Measurements from ENCODE around the gene TNFAIP8. TPM values are rescaled to one million over a fixed set of nuclear protein-coding genes. Genes with fewer than 3 reads are reported as not detected.
A peak's percentile ranks its signal among the peaks of the same experiment; 100 is the strongest.

TNFAIP8 gene
- total RNA-seq, 6 experiments from 2014 or later, result 8.0 to 13.9 (median 10.5) TPM

GRCh38 chr5:119378075-119378700, 22.4 kb downstream of the TNFAIP8 start:
- Mint-ChIP-seq H3K9me3 (no peaks in the 10 kb centered on the region), H3K4me1 (ENCODE audit: low read depth) (peaks cover 24% of the 10 kb centered on the region), H3K36me3 (ENCODE audit: low read depth) (0 out of 2 replicates have a peak, but pooled peaks cover 1% of the 10 kb centered on the region), H3K27ac (0 out of 2 replicates have a peak overlapping the region, but pooled peaks have one; percentile 11), H3K4me3 (no peak overlapping the region), H3K27me3 (ENCODE audit: insufficient read depth) (peaks cover 2% of the 10 kb centered on the region; the same call in 1 of the 2 replicates)
- TF ChIP-seq, protein P1, sequence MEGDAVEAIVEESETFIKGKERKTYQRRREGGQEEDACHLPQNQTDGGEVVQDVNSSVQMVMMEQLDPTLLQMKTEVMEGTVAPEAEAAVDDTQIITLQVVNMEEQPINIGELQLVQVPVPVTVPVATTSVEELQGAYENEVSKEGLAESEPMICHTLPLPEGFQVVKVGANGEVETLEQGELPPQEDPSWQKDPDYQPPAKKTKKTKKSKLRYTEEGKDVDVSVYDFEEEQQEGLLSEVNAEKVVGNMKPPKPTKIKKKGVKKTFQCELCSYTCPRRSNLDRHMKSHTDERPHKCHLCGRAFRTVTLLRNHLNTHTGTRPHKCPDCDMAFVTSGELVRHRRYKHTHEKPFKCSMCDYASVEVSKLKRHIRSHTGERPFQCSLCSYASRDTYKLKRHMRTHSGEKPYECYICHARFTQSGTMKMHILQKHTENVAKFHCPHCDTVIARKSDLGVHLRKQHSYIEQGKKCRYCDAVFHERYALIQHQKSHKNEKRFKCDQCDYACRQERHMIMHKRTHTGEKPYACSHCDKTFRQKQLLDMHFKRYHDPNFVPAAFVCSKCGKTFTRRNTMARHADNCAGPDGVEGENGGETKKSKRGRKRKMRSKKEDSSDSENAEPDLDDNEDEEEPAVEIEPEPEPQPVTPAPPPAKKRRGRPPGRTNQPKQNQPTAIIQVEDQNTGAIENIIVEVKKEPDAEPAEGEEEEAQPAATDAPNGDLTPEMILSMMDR (IDR thresholded peaks at IDR 0.05), result no peak
- DNase-seq, result no peak

- Mint-ChIP-seq H3K27ac (no peak overlapping the region), H3K4me1 (ENCODE audit: low read depth) (peaks cover 24% of the 10 kb centered on the region), H3K4me3 (no peak overlapping the region), H3K36me3 (ENCODE audit: low read depth) (no peaks in the 10 kb centered on the region), H3K27me3 (ENCODE audit: insufficient read depth) (peaks cover 2% of the 10 kb centered on the region; the same call in 1 of the 2 replicates), H3K9me3 (no peaks in the 10 kb centered on the region)
- TF ChIP-seq, protein P1 (IDR thresholded peaks at IDR 0.05), result no peak
- no peak for DNase-seq
Observed at GRCh38 chr5:119379096-119379495, 23.3 kb downstream of the TNFAIP8 start.

DNA sequence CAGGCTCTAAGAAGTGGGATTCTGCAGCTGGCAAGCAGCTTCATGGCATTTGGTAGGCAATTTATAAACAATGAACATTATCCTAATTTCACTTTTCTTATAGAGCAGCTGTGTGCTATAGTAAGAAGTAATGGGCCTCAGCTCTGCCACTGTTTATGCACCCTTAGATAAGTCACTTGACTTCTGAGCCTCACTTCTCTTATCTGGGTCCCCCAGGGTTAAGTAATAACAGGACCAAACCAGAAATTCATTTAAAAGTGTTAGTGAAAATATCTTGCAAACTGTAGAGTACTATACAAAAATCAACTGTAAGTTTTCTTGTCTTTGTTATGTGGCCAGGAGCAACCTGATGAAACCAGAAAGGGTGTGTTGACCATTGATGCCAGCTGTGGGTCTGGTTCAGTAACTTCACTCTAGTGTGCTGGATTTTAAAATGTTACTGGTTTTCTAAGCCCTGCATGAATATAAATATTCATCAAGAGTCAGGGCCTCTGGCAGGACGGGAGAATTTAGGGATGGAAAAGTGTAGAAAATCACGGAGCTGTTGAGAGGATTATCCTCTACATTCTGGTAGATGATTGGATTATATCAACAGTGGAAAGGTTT, 24.2 kb downstream of the TNFAIP8 start:
- DNase-seq, result no peak
- no peak overlapping the region for H3K4me3 Mint-ChIP-seq
- H3K27me3 Mint-ChIP-seq (ENCODE audit: insufficient read depth), result peaks cover 2% of the 10 kb centered on the region; the same call in 1 of the 2 replicates
- no peaks in the 10 kb centered on the region for H3K36me3 Mint-ChIP-seq (ENCODE audit: low read depth)
- no peaks in the 10 kb centered on the region for H3K9me3 Mint-ChIP-seq
- peaks cover 24% of the 10 kb centered on the region for H3K4me1 Mint-ChIP-seq (ENCODE audit: low read depth)
- TF ChIP-seq, protein P1 (IDR thresholded peaks at IDR 0.05), result no peak
- no peak overlapping the region for H3K27ac Mint-ChIP-seq

DNA sequence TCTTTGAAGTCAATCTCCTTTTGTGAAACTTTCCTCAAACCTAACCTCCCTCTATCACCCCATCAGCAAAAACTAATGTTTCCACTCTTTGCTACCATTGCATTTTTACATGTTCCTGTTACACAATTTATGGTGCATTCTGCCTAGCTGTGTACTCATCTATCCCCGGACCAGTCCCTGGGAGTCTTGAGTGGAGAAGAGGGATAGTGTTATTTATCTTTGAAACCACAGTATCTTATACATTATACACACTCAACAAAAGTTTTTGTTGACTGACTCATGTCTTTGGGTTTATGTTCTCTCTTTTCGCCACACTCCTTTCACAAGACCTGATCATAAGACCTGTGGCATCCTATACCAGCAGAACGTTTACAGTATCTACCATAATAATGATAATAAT, 26.4 kb downstream of the TNFAIP8 start:
- TF ChIP-seq, protein P1 (IDR thresholded peaks at IDR 0.05), result no peak
- no peak overlapping the region for H3K4me3 Mint-ChIP-seq
- DNase-seq, result no peak
- no peak overlapping the region for H3K27ac Mint-ChIP-seq
- no peaks in the 10 kb centered on the region for H3K36me3 Mint-ChIP-seq (ENCODE audit: low read depth)
- H3K27me3 Mint-ChIP-seq (ENCODE audit: insufficient read depth), result peaks cover 2% of the 10 kb centered on the region; the same call in 1 of the 2 replicates
- no peaks in the 10 kb centered on the region for H3K9me3 Mint-ChIP-seq
- H3K4me1 Mint-ChIP-seq (ENCODE audit: low read depth), result peaks cover 24% of the 10 kb centered on the region

GRCh38 chr5:119383008-119383407, 27.2 kb downstream of the TNFAIP8 start:
- H3K36me3 Mint-ChIP-seq (ENCODE audit: low read depth), result no peaks in the 10 kb centered on the region
- H3K27ac Mint-ChIP-seq, result no peak overlapping the region
- DNase-seq, result no peak
- no peak overlapping the region for H3K4me3 Mint-ChIP-seq
- H3K27me3 Mint-ChIP-seq (ENCODE audit: insufficient read depth), result peaks cover 2% of the 10 kb centered on the region; the same call in 1 of the 2 replicates
- no peaks in the 10 kb centered on the region for H3K9me3 Mint-ChIP-seq
- peaks cover 22% of the 10 kb centered on the region for H3K4me1 Mint-ChIP-seq (ENCODE audit: low read depth)
- TF ChIP-seq, protein P1 (IDR thresholded peaks at IDR 0.05), result no peak

Data from HFFc6 (cell line).